ENCODE data around the gene RILP. TPM values are rescaled to one million over a fixed set of nuclear protein-coding genes. Genes with fewer than 3 reads are reported as not detected.

The RILP gene
- polyA plus RNA-seq, 4 donors, result 4.5 to 6.4 (median 5.2) TPM

DNA sequence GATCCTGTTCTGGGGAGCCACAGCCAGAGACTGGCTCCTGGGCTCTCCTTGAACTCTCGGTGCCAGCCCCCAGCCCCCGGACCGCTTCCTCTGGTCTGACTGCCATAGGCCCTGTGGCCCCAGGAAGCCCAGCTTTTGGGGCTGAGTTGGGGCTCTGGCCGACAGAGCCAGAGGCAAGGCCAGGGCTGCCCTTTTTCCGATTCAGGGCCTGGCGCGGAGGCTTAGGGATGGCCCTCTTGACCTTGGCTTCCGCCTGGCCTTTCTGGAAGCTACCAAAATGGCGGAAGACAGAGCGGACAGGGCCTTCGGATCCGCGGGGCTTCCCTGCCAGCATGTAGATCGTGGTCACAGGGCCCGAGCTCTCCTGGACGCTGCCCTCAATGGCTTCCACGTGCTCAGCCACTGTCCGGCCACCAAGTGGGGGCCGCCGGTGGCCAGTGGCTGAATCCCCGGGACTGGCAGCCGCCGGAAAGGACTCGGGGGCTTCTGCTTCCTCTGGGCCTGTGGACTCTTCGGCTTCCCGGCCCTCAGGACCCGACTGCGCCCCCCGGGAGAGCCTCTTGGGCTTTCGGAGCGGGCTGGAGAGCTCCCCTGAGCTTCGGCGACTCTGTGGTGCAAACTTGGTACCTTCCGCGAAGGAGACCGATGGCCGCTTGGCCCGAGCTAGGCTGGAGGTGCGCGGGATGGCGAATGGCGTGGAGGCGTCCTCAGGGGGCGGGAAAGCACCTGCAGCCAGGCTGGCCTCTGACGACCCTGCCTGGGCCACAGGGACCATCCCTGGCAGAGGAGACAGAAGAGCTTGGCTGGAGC, 14.6 kb downstream of the RILP start:
- DNase-seq (ENCODE audit: low read depth in 4 of 4, low spot score in 2 of 4), result no peak

- no peak for DNase-seq (ENCODE audit: low read depth in 4 of 4, low spot score in 2 of 4)
Observed at GRCh38 chr17:1630662-1631061, 19.0 kb downstream of the RILP start.

DNA sequence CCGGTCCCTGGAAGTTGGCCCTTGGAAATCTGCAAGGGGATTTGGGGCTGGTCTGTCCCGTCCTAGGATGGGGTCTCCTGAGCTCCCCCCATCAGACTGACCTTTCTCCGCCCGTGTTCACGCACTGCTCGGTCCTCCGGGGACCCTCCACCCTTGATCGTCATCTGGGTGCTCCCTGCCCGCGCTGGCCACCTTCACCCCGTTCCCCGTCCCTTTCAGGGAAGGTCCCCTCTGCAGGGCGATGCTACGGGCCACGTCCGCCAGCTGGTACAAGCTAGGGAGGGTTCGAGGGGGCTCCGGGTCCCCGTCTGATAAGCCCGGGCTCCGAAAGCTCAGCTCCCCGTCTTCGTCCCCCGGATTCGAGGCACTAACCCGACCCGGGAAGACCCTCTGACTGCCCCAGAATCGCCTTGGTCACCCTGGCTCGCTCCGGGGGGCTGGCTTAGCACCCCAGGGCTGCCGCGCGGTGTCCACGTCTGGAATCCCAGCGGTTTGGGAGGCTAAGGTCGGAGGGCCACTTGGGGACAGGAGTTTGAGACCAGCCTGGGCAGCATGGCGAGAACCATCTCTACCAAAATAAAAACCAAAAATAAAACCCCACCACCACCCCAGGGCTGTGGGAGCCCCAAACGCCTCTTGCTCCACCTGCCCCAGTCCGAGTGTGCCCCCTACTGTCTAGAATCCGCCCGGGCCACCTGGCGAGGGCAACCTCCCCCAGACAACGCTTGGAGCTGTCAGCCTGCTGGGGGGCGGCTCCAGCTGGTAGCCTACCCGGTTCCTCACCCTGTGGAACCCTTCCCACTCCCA, 20.0 kb downstream of the RILP start:
- no peak for DNase-seq (ENCODE audit: low read depth in 4 of 4, low spot score in 2 of 4)

DNA sequence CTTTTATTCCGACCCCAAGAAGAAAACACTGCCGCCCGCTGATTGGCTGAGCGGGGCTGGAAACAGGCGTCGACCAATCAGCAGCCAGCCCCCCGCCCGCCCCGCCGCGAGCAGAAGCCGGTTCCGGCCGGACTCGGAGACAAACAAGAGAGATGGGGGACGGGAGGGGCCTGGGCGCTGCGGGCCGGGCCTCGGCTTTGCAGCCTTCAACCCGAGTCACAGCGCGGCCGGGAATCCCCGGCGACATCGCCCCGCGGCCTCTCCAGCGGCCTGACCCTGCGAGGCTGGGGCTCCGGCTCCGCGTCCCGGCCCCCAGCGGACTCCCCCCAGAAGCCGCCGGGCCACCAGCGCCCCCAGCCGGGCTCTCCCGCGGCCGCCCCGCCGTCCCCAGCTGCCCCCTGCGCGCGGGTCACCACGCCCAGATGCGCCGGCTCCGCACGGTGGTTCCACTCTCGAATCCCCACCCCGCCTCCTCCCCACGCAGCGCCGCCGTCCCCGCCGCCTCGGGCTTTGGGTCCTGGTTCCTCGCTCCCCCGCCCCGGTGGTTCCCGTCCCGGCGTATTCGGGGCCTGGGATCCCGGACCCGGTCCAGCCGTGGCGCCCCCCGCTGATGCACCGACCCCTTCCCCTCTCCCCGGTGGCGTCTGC, 20.7 kb downstream of the RILP start:
- peak; percentile 79 to 91 (median 88) for DNase-seq (ENCODE audit: low read depth in 4 of 4, low spot score in 2 of 4)

GRCh38 chr17:1627982-1628855, 21.4 kb downstream of the RILP start, which contains the start of gene SLC43A2:
SLC43A2 (minus strand) TSS chr17:1628834; CDS start chr17:1627874, 960 bp downstream.
- DNase-seq (ENCODE audit: low read depth in 4 of 4, low spot score in 2 of 4), result peak in 2 of 4 donors; percentile 78 to 83

GRCh38 chr17:1627182-1627981, 22.3 kb downstream of the RILP start:
- no peak for DNase-seq (ENCODE audit: low read depth in 4 of 4, low spot score in 2 of 4)

DNA sequence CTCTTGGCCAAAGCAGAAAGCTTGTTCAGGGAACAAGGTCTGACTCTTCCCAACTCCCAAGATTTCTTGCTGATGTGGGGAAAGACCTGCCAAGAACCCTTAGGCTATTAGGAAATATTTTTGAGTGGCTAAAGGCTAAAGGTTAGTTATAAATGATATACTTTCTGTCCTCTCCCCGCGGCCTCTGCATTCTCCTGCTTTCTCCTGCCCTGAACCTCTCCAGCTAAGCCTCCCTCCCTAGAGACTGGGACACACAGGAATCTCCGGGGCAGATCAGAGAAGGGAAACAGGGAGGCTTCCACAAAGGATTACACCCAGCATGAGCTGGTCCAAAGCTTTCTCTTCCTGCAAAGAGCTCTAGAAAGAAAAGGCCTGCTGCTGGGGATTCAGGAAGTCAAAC, 23.3 kb downstream of the RILP start:
- DNase-seq (ENCODE audit: low read depth in 4 of 4, low spot score in 2 of 4), result no peak

DNA sequence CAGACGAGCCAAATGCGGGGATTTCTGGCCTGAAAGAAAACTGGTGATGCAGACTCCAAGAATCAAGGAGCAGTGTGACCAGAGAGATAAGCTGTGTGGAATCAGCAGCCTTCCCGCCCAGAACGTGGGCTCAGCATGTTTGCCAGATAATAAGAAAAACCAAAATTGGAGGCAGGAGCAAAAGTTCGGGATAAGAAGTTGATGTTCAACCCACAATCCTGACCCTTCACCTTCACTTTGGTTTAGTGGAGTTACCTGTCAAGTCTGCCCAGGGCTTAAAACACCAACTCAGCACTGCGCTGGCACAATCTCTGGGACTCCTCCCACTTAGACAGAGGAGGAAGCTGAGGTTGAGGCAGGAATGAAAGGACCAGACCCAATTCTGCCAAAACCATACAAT, 24.1 kb downstream of the RILP start:
- DNase-seq (ENCODE audit: low read depth in 4 of 4, low spot score in 2 of 4), result no peak

DNA sequence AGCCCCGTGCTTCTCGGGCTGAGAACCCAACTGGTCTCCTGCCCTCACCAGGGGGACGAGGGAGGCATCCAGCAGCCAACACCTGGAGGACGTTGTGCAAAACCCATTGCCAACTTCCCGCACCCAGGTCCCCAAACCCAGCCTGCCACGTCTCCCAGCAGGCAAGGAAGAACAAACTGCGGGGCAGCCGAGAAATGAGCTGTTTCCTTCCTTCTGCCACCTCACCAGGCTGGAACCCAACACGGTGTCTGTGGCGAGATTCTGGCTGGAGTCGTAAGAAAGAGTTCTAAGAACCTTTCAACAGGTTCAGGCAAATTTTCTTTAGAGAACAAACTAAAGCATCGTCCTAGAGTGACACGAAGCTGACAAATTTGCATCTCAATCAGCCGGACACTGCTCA, 24.6 kb downstream of the RILP start:
- DNase-seq (ENCODE audit: low read depth in 4 of 4, low spot score in 2 of 4), result no peak

DNA sequence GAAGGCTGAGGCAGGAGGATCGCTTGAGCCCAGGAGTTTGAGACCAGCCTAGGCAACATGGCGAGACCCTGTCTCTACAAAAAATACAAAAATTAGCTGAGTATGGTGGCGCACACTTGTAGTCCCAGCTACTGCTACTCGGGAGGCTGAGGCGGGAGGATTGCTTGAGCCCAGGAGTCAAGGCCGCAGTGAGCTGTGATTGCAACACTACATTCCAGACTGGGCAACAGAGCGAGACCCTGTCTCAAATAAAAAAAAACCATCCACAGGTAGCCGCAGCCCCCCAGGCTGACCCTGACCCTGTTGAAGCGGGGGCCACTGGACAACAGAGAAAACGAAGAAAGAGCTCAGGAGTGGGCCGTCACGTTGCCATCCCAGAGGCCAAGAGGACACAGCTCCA, 25.0 kb downstream of the RILP start:
- no peak for DNase-seq (ENCODE audit: low read depth in 4 of 4, low spot score in 2 of 4)

DNA sequence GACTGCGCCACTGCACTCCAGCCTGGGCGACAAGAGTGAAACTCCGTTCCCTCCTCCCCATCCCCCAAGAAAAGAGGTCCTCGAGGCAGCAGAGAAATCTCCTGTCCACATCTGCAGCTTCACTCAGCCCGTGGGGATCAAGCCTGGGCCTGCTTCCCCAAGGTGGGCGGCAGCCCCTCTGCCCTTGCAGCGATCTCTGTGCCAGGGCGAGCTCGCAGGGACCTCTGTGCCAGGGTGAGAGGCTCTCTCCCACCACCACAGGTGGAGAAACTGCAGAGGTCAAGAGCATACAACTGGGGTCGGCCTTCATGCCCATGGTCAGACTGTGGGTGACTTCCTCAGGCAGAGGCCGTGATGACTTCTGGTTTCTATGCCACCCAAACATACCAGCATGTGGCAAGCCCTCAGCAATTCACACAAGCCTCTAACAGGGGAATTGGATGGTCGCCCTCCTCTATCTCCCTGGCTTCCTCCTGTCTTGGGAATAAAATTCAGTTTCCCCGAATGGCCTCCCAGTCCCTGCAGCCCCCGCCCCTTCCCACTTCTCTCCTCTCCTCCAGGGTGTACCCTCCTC, 26.5 kb downstream of the RILP start:
- no peak for DNase-seq (ENCODE audit: low read depth in 4 of 4, low spot score in 2 of 4)

GRCh38 chr17:1621273-1621954, 28.3 kb downstream of the RILP start:
- no peak for DNase-seq (ENCODE audit: low read depth in 4 of 4, low spot score in 2 of 4)

GRCh38 chr17:1620486-1620885, 29.2 kb downstream of the RILP start:
- no peak for DNase-seq (ENCODE audit: low read depth in 4 of 4, low spot score in 2 of 4)

- DNase-seq (ENCODE audit: low read depth in 4 of 4, low spot score in 2 of 4), result no peak
Observed at GRCh38 chr17:1617620-1618174, 32.0 kb downstream of the RILP start.

DNA sequence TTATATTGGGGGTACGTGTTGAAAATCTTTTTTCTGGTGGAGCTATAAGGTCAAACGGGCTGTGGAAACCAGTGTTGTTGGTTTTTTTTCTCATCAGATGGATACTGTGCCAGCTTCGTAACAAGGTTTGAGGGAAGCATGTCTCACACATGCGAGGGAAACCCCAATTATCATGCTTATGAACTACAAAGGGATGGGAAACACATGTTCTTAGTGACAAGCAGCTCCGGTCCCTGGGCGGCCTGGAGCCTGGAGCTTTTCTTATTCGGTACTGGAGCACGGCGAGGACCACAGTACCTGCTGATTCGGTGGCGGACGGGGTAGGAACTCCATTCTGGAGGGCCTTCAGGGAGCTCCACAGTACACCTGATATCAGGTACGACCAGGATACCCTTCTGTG, 33.6 kb downstream of the RILP start:
- no peak for DNase-seq (ENCODE audit: low read depth in 4 of 4, low spot score in 2 of 4)

GRCh38 chr17:1612400-1612799, 37.3 kb downstream of the RILP start:
- DNase-seq (ENCODE audit: low read depth in 4 of 4, low spot score in 2 of 4), result no peak

- no peak for DNase-seq (ENCODE audit: low read depth in 4 of 4, low spot score in 2 of 4)
Observed at GRCh38 chr17:1611715-1612114, 38.0 kb downstream of the RILP start.

DNA sequence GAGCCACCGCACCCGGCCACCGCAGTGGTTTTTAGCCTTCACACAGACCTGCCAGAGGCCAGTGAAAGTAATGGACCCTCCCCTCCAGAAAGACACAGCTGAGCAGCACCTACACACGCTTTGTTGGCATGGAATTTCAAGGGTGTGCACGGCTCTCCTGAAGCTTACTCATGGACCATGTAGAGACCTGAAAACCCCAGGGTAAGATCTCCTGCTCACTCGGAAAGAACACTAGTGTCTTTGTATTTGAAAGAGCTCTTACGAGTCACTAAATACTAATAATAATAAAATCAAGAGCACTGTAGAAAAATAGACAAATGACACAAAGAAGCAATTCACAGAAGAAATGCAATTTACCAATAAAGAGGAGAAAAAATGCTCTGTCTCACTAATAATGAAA, 41.0 kb downstream of the RILP start:
- DNase-seq (ENCODE audit: low read depth in 4 of 4, low spot score in 2 of 4), result no peak
